Right lung (tissue), 5 donors: Measurements from ENCODE around the gene CRMP1. TPM values are rescaled to one million over a fixed set of nuclear protein-coding genes. Genes with fewer than 3 reads are reported as not detected.
A peak's percentile ranks its signal among the peaks of the same experiment; 100 is the strongest.
"Not testable (repeated sequence)": the region's sequence is repeated elsewhere in the genome, so short reads cannot be mapped to it uniquely, and the experiment has no call there.

ENCODE experiments used
- DNase-seq, 2 donors: peaks; one replicate each; pipeline ENCODE4 v3.0.0-alpha.2; 2013
- polyA plus RNA-seq, 5 donors: library from polyadenylated mRNA; unstranded; fragments of 120-200 nt; gene quantifications; one replicate each; pipeline versions ENCODE4 v1.2.1 to v1.2.3, GENCODE V29; 2013; ENCODE audit warnings: inconsistent platforms in 1 of 5, low replicate concordance in 1 of 5; ENCODE audit not compliant: insufficient read length in 5 of 5, insufficient read depth in 1 of 5

Gene CRMP1
- polyA plus RNA-seq, 5 donors: 59.0 to 66.5 (median 61.3) TPM

DNA sequence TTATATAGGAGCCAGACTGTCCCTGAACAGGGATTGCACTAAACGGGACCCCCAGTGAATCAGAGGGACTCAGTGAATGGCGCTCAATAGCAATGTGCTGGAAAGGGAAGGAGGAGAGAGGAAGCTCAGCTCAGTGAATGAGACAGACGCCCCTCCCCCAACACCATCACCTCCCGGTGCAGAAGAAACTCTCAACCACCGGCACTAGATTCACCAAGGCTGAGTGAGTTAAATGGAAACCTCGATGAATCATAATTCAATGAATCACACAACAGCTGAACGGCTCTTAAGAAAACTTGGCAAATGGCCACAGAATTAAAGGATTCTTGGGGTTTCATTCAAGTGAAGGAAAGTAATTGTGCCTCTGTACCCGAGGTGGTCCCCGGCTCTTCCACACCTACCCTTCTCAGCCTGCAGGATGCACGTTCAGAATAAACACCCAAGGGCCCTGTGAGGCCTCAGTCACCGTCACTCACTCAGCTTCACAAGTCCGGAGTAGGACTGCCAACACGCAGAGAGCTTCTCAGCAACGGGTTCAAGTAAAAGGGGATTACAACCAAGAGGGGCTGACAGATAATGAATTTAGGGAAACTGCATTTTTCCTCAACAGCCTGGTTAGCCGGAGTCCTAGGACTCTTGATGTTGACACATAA, 29.3 kb downstream of the CRMP1 start:
- DNase-seq: no peak

DNA sequence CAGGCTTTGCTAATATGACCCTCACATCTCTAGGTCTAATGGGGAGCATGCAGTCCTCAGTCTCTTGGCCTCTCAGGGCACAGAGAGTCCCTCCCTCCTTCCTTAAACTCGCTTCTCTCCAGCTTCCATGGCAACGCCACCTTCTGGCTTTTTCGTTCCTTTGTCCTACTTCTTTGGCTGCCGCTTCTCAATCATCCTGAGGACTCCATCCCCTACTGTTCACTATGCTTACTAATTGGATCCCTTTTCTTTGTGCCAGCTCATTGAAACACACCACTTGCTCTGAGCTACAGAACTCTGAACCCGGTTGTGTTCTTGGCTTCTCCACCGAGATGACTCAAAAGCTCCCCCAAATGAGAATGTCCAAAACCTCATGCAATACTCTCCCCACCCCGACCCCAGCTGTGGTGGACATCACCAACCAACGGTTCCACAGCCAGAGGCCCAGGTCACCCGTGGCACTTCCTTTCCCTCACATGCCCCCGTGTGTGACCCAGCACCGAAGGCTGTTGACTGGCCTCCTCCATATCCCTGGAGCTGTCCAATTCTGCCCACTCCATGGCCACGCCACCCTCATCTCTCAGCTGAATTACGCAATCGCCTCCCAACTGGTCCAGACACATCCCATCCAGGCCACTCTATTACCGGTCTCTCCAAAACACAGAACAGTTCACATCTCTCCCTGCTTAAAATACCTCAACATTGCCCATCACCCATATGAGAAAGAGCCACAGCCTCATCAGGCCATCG, 34.7 kb downstream of the CRMP1 start:
- no peak for DNase-seq

DNA sequence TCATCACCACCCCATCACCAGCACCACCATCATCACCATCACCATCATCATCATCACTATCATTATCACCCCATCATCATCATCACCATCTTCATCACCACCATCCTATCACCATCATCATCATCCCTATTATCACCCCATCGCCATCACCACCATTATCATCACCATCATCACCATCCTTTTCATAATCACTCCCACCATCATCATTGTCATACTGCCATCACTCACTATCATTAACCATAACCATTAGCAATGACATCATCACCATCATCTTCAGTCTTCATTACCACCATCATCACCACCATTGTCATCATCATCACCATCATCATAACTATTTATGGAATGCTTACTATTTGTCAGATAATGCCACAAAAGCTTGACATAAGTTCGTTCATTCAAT, 35.7 kb downstream of the CRMP1 start:
- no peak for DNase-seq

DNA sequence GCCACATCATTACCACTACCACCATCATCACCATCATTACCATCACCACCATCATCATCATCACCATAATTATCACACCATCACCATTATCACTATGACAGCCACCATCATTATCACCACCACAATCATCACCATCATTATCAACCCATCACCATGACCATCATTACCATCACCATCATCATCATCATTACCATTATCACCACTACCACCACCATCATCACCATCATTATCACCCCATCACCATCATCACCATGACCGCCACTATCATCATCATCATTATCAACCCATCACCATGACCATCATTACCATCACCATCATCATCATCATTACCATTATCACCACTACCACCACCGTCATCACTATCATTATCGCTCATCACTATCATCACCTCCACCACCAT, 36.5 kb downstream of the CRMP1 start:
- not testable (repeated sequence) for DNase-seq

GRCh38 chr4:5854929-5855328, 38.0 kb downstream of the CRMP1 start:
- no peak for DNase-seq

GRCh38 chr4:5852523-5853202, 40.2 kb downstream of the CRMP1 start:
- no peak for DNase-seq

- DNase-seq: no peak
Measured at GRCh38 chr4:5851637-5852301, 41.1 kb downstream of the CRMP1 start.

GRCh38 chr4:5845035-5845905, 47.6 kb downstream of the CRMP1 start:
- DNase-seq: no peak

DNA sequence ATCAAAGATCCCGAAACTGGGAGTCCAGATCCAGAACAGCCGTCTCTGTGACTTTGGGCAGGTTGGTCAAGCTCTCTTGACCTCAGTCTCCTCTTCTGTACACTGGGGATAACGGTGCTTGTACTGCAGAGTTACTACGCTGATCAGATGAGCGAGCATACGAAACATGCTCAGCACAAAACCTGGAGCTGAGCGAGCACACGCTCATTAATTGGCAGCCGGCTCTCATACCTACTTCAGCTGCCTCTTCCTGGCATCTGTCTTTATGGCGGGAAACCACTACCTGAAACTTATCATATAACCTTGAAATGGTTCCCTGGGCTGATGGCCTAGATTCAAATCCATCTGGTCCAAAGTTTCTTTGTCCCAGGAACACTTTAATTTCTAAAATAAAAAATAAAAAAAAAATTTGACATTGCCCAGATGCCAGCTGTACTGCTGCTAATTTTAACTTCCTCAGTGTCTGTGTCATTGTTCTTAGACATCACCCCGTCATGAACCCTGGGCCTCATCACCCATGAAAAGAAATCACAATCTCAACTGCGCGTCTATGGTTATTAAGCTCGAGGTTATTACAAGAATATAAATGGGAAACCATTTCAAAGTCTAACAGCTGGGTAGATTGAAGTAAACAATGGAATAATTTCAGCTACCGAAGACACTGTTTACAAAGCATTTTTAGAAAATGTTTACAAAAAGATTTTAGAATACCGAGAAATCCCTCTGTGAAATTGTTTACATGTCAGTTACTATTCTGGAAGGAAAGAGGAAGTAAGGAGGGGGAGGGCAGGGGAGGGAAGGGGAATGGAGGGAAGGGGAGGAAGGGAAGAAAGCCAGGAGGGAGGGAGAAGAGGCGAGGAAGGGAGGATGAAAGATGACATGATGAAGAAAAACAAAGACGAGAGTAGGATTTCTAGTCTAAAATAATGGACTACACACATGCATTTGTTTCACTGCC, 49.0 kb downstream of the CRMP1 start:
- DNase-seq: peak; percentile 37 to 51

DNA sequence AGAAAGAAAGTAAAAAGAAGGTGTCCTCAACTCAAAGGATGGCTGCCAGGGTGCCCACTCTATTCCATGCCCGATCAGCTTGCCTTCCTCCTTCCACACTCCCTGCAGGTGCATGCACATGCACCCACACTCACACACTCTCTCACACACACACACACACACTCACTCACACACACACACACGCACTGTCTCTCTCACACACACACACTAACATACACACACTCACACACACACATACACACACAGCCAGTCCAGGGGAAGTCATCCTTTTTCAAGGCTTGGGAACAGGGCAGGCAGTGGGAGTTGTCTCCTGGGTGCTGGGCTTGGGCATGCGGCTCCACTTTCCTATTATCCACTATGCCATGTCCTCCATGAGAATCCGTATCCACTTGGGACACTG, 50.4 kb downstream of the CRMP1 start:
- no peak for DNase-seq

DNA sequence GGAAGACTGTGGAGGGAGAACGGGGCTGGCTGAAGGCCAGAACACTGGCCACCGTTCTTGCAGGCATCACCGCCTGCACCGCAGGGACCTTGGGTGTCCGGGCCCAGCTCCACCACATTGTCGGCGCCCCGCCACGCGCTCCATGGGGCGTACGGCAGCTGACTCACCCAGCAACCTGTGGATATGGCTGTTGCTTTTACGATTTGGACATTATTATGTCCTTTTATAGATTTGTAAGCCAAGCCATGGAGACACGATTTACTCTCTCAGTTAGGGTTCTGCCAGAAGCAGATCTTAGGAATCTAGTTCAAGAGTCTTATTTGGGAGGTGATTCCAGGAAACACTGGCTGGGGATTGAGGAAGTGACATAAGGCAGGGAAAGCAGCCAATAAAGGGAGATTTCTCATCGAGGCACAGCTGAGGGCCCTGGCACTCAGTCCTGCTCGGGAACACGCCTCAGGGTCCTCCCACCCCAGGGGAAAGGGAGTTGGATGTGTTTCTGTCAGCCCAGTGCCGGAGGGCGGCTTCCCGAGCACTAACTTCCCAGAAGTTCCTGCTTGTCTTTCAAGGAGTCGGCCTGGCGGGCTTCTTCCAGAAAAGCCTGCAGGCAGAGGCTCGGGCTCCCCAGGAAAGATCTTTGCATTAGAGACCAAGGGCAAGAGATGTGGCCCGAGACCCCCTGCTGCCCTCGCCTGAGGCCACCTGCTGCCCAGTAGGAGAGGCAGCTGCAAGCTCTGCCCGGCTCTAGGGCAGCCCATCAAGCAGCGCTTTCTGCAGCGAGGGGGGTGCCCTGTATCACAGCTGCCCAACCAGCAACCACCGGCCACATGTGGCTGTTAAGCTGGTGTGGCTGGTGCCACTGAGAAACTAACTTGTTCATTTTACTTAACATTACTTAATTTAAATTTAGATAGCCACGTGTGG, 52.9 kb downstream of the CRMP1 start:
- DNase-seq: peak; percentile 63 to 79

GRCh38 chr4:5839332-5839731, 53.6 kb downstream of the CRMP1 start:
- no peak for DNase-seq

- DNase-seq: not testable (repeated sequence)
Measured at GRCh38 chr4:5837483-5837882, 55.4 kb downstream of the CRMP1 start.

DNA sequence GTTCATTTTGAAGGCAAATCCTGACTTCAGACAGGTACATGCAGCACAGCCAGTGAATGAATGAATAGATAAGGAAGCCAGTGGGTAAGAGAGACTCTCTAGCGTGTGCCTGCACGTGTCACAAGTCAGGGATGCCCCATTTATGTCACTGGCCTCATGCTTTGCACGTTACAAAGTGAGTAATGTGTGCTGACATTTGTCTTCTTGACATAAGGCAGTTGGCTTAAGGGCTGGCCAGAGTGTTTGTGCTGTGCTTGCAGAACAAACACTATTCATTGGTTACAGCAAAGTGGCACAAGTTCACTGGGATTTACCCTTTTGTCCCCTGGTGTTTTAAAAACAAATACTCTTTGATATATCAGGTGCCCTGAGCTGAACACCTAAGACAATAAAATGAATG, 55.9 kb downstream of the CRMP1 start:
- no peak for DNase-seq

- no peak for DNase-seq
Measured at GRCh38 chr4:5828005-5828391, 64.9 kb downstream of the CRMP1 start.

- no peak for DNase-seq
Measured at GRCh38 chr4:5827108-5828004, 65.5 kb downstream of the CRMP1 start.

- DNase-seq: no peak
Measured at GRCh38 chr4:5826437-5827107, 66.3 kb downstream of the CRMP1 start.
